ENCODE data around the gene PLXNA1. TPM values are rescaled to one million over a fixed set of nuclear protein-coding genes. Genes with fewer than 3 reads are reported as not detected.

The PLXNA1 gene
- total RNA-seq, 1 donor from 2014 or later: 55.2 TPM

GRCh38 chr3:126958638-126959085 is 24.3 kb upstream of the PLXNA1 start:
- no peak overlapping the region for H3K4me3 Mint-ChIP-seq
- no peaks in the 10 kb centered on the region for H3K9me3 Mint-ChIP-seq
- TF ChIP-seq CTCF (IDR thresholded peaks at IDR 0.05; ENCODE audit: unreplicated experiment): no peak
- peaks cover 7% of the 10 kb centered on the region for H3K36me3 Mint-ChIP-seq
- no peak overlapping the region for H3K27ac Mint-ChIP-seq
- peaks cover 11% of the 10 kb centered on the region for H3K27me3 Mint-ChIP-seq (ENCODE audit: low read depth)
- H3K4me1 Mint-ChIP-seq: peaks cover 3% of the 10 kb centered on the region
- DNase-seq (ENCODE audit: low spot score in 2 of 2, unreplicated experiment in 2 of 2): no peak

GRCh38 chr3:126959136-126959920 is 23.6 kb upstream of the PLXNA1 start:
- H3K27ac Mint-ChIP-seq: no peak overlapping the region
- no peak for DNase-seq (ENCODE audit: low spot score in 2 of 2, unreplicated experiment in 2 of 2)

GRCh38 chr3:126959921-126960603 is 22.9 kb upstream of the PLXNA1 start:
- Mint-ChIP-seq H3K36me3 (peaks cover 7% of the 10 kb centered on the region), H3K9me3 (no peaks in the 10 kb centered on the region), H3K27me3 (ENCODE audit: low read depth) (peaks cover 10% of the 10 kb centered on the region), H3K4me3 (no peak overlapping the region), H3K4me1 (peaks cover 3% of the 10 kb centered on the region), H3K27ac (no peak overlapping the region)
- no peak for DNase-seq (ENCODE audit: low spot score in 2 of 2, unreplicated experiment in 2 of 2)
- TF ChIP-seq CTCF (IDR thresholded peaks at IDR 0.05; ENCODE audit: unreplicated experiment): no peak

More at GRCh38 chr3:126959136-126959920, 23.6 kb upstream of the PLXNA1 start:
- no peak overlapping the region for H3K4me3 Mint-ChIP-seq
- H3K4me1 Mint-ChIP-seq: peaks cover 3% of the 10 kb centered on the region
- H3K36me3 Mint-ChIP-seq: peaks cover 7% of the 10 kb centered on the region
- no peaks in the 10 kb centered on the region for H3K9me3 Mint-ChIP-seq
- no peak for TF ChIP-seq CTCF (IDR thresholded peaks at IDR 0.05; ENCODE audit: unreplicated experiment)
- peaks cover 8% of the 10 kb centered on the region for H3K27me3 Mint-ChIP-seq (ENCODE audit: low read depth)

GRCh38 chr3:126960604-126960995 is 22.3 kb upstream of the PLXNA1 start:
- Mint-ChIP-seq H3K9me3 (no peaks in the 10 kb centered on the region), H3K27me3 (ENCODE audit: low read depth) (peaks cover 14% of the 10 kb centered on the region), H3K4me3 (no peak overlapping the region), H3K36me3 (peaks cover 7% of the 10 kb centered on the region), H3K4me1 (peaks cover 3% of the 10 kb centered on the region), H3K27ac (no peak overlapping the region)
- DNase-seq (ENCODE audit: low spot score in 2 of 2, unreplicated experiment in 2 of 2): no peak
- TF ChIP-seq CTCF (IDR thresholded peaks at IDR 0.05; ENCODE audit: unreplicated experiment): no peak

- H3K4me1 Mint-ChIP-seq: peaks cover 3% of the 10 kb centered on the region
- DNase-seq (ENCODE audit: low spot score in 2 of 2, unreplicated experiment in 2 of 2): no peak
- H3K27ac Mint-ChIP-seq: no peak overlapping the region
- H3K4me3 Mint-ChIP-seq: no peak overlapping the region
- TF ChIP-seq CTCF (IDR thresholded peaks at IDR 0.05; ENCODE audit: unreplicated experiment): no peak
- no peaks in the 10 kb centered on the region for H3K9me3 Mint-ChIP-seq
- H3K27me3 Mint-ChIP-seq (ENCODE audit: low read depth): peaks cover 16% of the 10 kb centered on the region
- peaks cover 7% of the 10 kb centered on the region for H3K36me3 Mint-ChIP-seq
Observed at GRCh38 chr3:126961191-126961790, 21.6 kb upstream of the PLXNA1 start.

Data from mesothelial cell of epicardium (in vitro differentiated cells).